Stimulated activated CD8-positive, alpha-beta memory T cell treated with anti-CD3 and anti-CD28 coated beads, Interleukin-2, amount 100 ng/mL, for 48 hours (primary cell): ENCODE data around the gene CIITA.

Experiments
- DNase-seq, 2 donors: peaks; one replicate each; pipeline ENCODE4 v3.0.0-alpha.2; 2020; ENCODE audit warnings: low read depth in 2 of 2

Gene CIITA

GRCh38 chr16:10849736-10850477 is 27.1 kb upstream of the CIITA start:
- no peak for DNase-seq

GRCh38 chr16:10850478-10850850 is 26.5 kb upstream of the CIITA start:
- no peak for DNase-seq

DNA sequence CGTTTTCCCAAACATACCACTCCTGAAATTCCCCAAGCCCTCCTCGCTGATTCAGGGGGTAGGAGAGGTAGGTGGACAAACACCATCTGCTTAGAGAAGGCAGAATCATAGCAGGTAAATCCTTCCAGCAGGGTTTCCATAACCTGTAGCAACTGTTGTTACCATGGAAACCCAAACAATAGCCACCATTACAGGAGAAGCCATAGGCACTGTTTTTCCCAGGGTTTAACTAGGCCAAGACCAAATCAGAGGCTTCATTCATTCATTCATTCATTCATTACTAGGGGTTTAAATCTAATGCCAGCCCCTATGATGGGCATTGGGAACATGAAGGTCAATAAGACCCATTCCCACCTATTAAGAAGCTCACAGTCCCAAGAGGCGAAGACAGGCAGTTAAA is 25.5 kb upstream of the CIITA start:
- DNase-seq: no peak

DNA sequence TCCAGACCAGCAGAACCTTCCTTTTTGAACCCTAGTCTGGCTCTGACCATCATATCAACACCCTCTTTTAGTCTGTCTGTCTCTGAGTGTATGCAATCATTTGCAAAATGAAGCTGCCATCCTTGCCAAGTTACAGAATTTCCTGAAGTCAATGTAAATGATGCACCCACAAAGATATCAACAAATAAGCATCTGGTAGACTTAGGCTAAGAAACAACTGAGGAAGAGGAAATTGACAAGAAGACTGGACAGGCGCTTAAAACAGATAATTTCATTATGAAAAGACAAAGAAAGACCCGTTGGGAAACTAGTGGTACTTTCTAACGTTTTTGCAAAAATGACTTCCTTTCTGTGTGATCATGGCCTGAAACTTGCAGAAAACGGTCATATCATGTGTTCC is 24.7 kb upstream of the CIITA start:
- DNase-seq: no peak

GRCh38 chr16:10852948-10853347 is 24.1 kb upstream of the CIITA start:
- no peak for DNase-seq

- DNase-seq: no peak
Observed at GRCh38 chr16:10856042-10856441, 21.0 kb upstream of the CIITA start.

DNA sequence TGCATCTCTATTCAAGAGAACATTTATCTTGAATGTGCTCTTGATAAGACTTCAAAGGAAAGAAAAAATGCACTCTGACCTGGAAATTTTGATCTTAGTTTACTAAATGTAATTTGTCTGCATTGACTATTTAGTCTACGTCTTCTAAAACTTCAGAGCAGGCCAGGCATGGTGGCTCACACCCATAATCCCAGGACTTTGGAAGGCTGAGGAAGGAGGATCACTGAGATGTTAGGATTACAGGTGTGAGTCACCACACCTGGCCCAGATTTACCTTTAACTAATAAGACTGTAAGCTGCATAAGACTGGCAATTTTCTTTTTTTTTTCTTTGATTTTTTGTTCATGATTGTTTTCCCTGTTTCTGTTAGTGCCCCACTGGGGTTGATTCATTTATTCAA is 18.8 kb upstream of the CIITA start:
- DNase-seq: no peak

DNA sequence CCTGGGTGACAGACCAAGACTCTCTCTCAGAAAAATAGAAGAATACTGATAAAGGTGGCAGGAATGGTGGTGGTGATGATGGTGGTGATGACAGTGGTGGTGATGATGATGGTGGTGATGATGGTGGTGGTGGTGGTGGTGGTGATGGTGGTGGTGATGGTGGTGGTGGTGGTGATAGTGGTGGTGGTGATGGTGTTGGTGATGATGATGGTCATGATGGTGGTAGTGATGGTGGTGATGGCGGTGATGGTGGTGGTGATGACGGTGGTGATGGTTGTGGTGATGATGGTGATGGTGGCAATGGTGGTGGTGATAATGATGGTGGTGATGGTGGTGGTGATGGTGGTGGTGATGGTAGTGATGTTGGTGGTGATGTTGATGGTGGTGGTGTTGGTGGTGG is 18.0 kb upstream of the CIITA start:
- DNase-seq: no peak

DNA sequence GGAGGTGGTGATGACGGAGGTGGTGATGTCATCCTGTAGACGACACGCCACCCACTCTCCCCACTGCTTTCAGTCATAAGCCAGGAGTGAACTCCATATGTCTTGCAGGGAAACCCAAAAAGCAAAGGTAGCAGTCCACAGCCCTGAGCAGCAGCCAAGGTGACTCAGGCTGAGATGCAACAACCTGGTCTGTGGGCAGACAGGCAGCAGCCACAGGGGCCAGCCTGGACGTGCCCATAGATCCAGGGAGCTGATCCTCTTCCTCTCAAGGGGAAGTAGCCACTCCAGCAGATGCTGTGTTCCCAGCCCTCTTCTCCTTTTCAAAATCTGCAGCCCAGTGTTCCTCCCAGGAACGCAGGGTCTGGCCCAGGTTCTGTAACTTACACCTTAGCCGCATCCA is 17.3 kb upstream of the CIITA start:
- no peak for DNase-seq

DNA sequence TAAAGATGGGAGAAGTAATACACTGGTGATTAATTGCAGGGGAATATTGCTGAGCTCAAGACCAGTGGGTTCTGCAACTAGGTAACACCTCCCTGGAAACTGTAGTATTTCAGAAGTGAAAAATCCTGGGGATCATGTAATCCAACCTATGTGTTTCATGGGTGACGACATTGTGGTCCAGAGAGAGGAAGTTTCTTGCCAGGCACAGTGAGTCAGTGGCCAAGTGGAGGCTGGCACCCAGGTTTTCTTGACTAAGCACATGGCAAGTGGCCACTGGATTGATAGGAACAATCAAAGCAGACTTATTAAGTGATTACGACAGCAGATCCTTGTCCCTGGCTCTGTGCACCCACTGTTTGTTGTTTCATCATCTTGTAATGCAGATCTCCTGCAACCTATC is 14.6 kb upstream of the CIITA start:
- no peak for DNase-seq

- no peak for DNase-seq
Observed at GRCh38 chr16:10865991-10866966, 10.7 kb upstream of the CIITA start.

DNA sequence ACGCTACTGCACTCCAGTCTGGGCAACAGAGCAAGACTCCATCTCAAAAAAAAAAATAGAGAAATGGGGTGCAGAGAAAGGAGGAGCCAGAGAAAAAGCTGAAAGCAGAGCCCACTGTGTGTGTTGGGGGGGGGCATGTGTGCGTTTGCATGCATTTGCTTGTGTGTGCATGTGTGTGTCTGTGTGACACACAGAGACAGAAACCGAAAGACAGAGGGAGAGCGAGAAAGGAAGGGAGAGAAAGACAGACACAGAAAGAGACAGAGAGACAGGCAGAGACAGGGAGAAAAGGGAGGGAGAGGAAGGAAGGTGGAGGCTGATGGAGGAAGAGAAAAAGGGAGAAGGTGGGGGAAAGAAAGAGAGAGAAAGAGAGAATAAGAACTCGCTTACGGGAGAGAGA is 9.8 kb upstream of the CIITA start:
- no peak for DNase-seq

- DNase-seq: no peak
Observed at GRCh38 chr16:10868104-10868595, 8.9 kb upstream of the CIITA start.

GRCh38 chr16:10868596-10869469 is 8.2 kb upstream of the CIITA start:
- DNase-seq: no peak

- no peak for DNase-seq
Observed at GRCh38 chr16:10870137-10870776, 6.7 kb upstream of the CIITA start.

- DNase-seq: no peak
Observed at GRCh38 chr16:10870808-10871156, 6.2 kb upstream of the CIITA start.

- peak; percentile 40 to 67 for DNase-seq
Observed at GRCh38 chr16:10871157-10871991, 5.6 kb upstream of the CIITA start.

DNA sequence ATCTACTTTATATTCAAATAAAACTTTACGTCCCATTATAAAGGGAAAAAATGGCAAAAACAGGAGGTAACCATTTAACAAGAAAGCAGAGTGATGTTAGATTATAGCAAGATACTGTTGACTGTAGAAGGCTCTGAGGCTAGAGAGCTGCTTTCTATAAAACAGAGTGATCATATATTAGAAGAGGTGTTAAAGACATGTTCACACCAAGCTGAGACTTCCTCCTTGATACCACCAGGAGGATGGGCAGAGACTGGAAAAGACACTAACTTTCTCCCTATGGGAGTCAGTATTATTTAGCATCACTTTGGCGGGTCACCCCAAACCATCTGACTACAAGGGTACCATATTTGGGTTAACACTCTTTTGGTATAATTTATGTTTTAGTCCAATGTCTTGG is 687 bp upstream of the CIITA start:
- DNase-seq: no peak

DNA sequence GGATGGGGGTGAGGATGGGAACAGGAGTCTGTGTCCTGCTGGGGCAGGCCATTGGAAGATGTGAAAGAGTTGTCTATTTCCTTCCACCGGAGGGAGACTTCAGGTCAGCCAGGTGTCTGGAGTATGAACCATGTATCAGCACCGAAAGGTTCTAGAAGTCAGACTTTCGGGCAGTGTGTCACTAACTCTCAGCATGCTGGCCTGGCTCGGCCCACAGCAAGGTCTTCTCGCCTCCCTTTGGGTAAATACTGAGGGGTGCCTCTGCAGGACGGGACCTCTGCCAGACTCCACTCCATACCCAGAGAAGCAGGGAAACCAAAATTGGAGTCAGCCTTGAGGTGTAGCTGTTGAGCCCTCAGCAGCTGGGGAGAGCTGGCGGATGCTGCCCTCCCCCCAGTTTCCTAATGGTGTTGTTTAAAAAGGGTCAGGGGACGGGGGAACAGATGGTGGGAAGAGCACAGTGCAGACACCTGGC is 507 bp downstream of the CIITA start:
- no peak for DNase-seq

DNA sequence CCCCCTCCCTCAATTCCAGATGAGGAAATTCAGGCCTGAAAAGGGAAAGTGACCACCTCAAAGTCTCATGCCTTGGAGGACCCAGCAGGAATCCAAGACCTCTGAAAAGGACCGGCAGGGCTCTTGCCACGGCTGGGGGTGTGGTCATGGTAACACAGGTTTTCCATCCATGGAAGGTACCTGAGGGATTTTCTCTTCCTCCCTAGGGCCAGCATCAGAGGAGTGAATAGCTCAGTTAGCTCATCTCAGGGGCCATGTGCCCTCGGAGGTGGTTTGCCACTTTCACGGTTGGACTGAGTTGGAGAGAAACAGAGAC is 1.3 kb downstream of the CIITA start:
- no peak for DNase-seq
